Heart right ventricle (tissue), 16 donors: Measurements from ENCODE around the gene ITGA6. TPM values are rescaled to one million over a fixed set of nuclear protein-coding genes. Genes with fewer than 3 reads are reported as not detected.
A peak's percentile ranks its signal among the peaks of the same experiment; 100 is the strongest.

Source experiments
- ATAC-seq, 8 donors: fragments of 200-7000 bp; cut with Tn5 transposase; one replicate each; pipeline ENCODE4 v1.9.1; 2020; ENCODE audit warnings: mild to moderate bottlenecking in 8 of 8, moderate library complexity in 8 of 8, moderate number of reproducible peaks in 1 of 8
- DNase-seq, 2 donors: peaks; one replicate each; pipeline ENCODE4 v3.0.0-alpha.2; 2020
- H3K27ac ChIP-seq, 10 donors: fragments of 200-600 bp; sonication (generic) in 2 of 10; one replicate each; pipeline versions ENCODE4 v1.5.0 to v1.8.0; 2020 to 2022; ENCODE audit warnings: mild to moderate bottlenecking in 3 of 10
- H3K27me3 ChIP-seq, 7 donors: fragments of 200-600 bp; one replicate each; pipeline ENCODE4 v1.8.0; 2021 to 2022; ENCODE audit warnings: mild to moderate bottlenecking in 2 of 7
- H3K36me3 ChIP-seq, 9 donors: fragments of 200-600 bp; sonication (generic) in 1 of 9; one replicate each; pipeline versions ENCODE4 v1.5.0 to v1.8.0; 2020 to 2022; ENCODE audit warnings: mild to moderate bottlenecking in 2 of 9
- H3K4me1 ChIP-seq, 9 donors: fragments of 200-600 bp; sonication (generic) in 1 of 9; one replicate each; pipeline versions ENCODE4 v1.5.0 to v1.8.0; 2020 to 2022; ENCODE audit warnings: mild to moderate bottlenecking in 4 of 9
- H3K4me3 ChIP-seq, 10 donors: fragments of 200-600 bp; sonication (generic) in 2 of 10; one replicate each; pipeline versions ENCODE4 v1.5.0 to v1.8.0; 2020 to 2022; ENCODE audit warnings: mild to moderate bottlenecking in 7 of 10, moderate library complexity in 2 of 10
- H3K9me3 ChIP-seq, 11 donors: fragments of 200-600 bp in 10 of 11; sonication (generic) in 2 of 11; one replicate each; pipeline versions ENCODE4 v1.5.0 to v1.8.0; 2013 to 2022; ENCODE audit warnings: mild to moderate bottlenecking in 2 of 11, control low read depth in 1 of 11, moderate library complexity in 1 of 11
- WGBS, 2 donors: extraction: QIAGEN DNeasy Blood & Tissue Kit; methylation state at CpG; one replicate each; pipeline ENCODE4 v1.1.7; 2013; ENCODE audit warnings: inconsistent platforms in 1 of 2; 5-methylcytosine and 5-hydroxymethylcytosine counted together
- intact Hi-C, 10 donors: fragments of 100-400 bp; cut with DNase I; formaldehyde crosslinking; loops; one replicate each; pipeline versions ENCODE4 v1.11.1 to v1.14.2; 2022
- polyA plus RNA-seq, 2 donors: library from polyadenylated mRNA; stranded (reverse); fragments of 200-250 nt; gene quantifications; one replicate each; pipeline ENCODE4 v1.2.3, GENCODE V29; 2013
- total RNA-seq, 10 donors: library from RNA; stranded (reverse); fragmentation: NEBNext Ultra II Directional in 3 of 10; extraction: Animal tissue kit (Norgen Biotek cat#: 25700) in 3 of 10; gene quantifications; one replicate each; pipeline versions ENCODE4 v1.2.1 to v1.2.4, GENCODE V29; 2021 to 2023
- TF ChIP-seq, protein P1 (sequence below), 9 donors: fragments of 200-600 bp; sonication (generic) in 2 of 9; IDR thresholded peaks; one replicate each; pipeline versions ENCODE4 v1.5.0 to v1.8.0; 2021 to 2022; ENCODE audit warnings: antibody characterized with exemption in 9 of 9, mild to moderate bottlenecking in 5 of 9, moderate library complexity in 1 of 9
- donor health status: Arrhythmogenic right ventricular cardiomyopathy.
- donor health status: ischemic (EF 13 %, LVEDD 7.1; RV severe dilation, severe dysfunction).
- donor health status: healthy with polysubstance abuse.
- donor health status: DM: no; HTN: yes; CAD: no.
- donor health status: DM: no; HTN: no; CAD: no.
- donor health status: ischemic (EF 25% LVEDD 6.9; RV normal size, moderate dysfunction).
- donor health status: ischemic (EF 25% LVEDD 5.7; RV mildly dilated, moderate dysfunction).
- donor health status: healthy.
- donor health status: DM: yes; HTN: yes; CAD: no.
- donor health status: Ischemic cardiomyopathy.
- donor health status: ischemic (EF 35%, LVEDD 5.7; RV mildly dilated, moderate dysfunction).
- donor health status: nonischemic (EF 11% LVEDD 7.7; RV severe dilation, severe dysfunction).
- donor health status: DM: yes; HTN: yes; CAD: no.
- donor health status: PGD.
- donor health status: ischemic (EF 29% LVEDD 5.4; RV normal size, mild dysfunction).
- donor health status: nonischemic (EF 23%, LVEDD 6.1; RV moderate dilation, normal function).

The ITGA6 gene
- total and polyA plus RNA-seq, 12 donors = 22.1 to 68.3 (median 45.1) TPM

DNA sequence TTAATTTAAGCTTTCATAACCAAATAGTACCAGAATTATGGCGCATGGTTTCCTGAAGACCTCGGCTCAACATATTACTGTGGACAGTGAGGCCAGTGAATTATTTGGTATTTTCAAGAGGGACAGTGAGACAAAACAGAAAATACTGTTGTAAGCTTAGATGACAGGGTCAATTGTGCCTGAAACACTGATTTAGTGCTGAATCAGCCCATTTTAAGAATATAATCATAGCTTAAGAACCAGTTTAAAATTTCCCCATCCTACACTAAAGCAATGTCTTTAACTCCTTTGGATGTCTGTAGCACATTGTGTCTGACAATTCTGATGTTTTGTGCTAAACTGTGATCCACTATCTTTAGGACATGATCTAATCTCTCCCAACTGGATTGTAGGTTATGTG lies 4.6 kb downstream of the ITGA6 start:
- Histone ChIP-seq H3K4me3 (peak overlapping the region in 6 of 10 donors; percentile 76 to 94 (median 86)), H3K27ac (peak overlapping the region in 8 of 10 donors; percentile 2 to 95 (median 90)), H3K9me3 (no peaks in the 10 kb centered on the region), H3K27me3 (peaks cover 0 to 23% (median 0%) of the 10 kb centered on the region in 7 donors), H3K4me1 (peaks cover 5 to 91% (median 59%) of the 10 kb centered on the region in 9 donors), H3K36me3 (no peaks in the 10 kb centered on the region)
- no peak for DNase-seq
- intact Hi-C loops = no loop called here
- ATAC-seq = no peak
- WGBS, 2 donors = 74 to 91% methylated on average over 2 of the region's 2 CpGs
- TF ChIP-seq, protein P1, sequence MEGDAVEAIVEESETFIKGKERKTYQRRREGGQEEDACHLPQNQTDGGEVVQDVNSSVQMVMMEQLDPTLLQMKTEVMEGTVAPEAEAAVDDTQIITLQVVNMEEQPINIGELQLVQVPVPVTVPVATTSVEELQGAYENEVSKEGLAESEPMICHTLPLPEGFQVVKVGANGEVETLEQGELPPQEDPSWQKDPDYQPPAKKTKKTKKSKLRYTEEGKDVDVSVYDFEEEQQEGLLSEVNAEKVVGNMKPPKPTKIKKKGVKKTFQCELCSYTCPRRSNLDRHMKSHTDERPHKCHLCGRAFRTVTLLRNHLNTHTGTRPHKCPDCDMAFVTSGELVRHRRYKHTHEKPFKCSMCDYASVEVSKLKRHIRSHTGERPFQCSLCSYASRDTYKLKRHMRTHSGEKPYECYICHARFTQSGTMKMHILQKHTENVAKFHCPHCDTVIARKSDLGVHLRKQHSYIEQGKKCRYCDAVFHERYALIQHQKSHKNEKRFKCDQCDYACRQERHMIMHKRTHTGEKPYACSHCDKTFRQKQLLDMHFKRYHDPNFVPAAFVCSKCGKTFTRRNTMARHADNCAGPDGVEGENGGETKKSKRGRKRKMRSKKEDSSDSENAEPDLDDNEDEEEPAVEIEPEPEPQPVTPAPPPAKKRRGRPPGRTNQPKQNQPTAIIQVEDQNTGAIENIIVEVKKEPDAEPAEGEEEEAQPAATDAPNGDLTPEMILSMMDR (IDR thresholded peaks at IDR 0.05) = no peak

DNA sequence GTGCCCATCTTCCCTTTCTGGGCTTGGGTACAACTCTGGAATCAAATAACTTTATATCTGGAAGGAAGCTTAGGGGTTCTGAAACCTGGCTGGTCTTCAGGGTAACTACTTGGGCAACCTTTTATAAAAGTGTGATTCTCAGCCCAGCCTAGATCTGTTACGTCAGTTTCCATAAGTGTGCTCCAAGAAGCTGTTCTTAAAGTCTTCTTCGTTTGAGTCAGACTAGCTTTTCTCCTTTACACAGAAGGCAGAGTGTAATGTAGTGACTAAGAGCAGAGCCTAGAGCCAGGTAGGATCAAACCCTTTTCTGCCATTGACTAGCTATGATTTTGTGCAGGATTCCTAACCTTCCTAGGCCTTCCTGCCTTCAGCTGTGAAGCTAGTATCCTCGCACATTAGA lies 5.8 kb downstream of the ITGA6 start:
- ATAC-seq = no peak
- 77 to 87% methylated on average over 3 of the region's 3 CpGs for WGBS, 2 donors
- intact Hi-C loops = no loop called here
- H3K9me3 ChIP-seq = no peaks in the 10 kb centered on the region
- TF ChIP-seq, protein P1 (IDR thresholded peaks at IDR 0.05) = no peak
- peak overlapping the region in 6 of 10 donors; percentile 3 to 94 (median 86) for H3K4me3 ChIP-seq
- peaks cover 5 to 98% (median 69%) of the 10 kb centered on the region in 9 donors for H3K4me1 ChIP-seq
- peaks cover 0 to 14% (median 0%) of the 10 kb centered on the region in 7 donors for H3K27me3 ChIP-seq
- no peaks in the 10 kb centered on the region for H3K36me3 ChIP-seq
- no peak for DNase-seq
- H3K27ac ChIP-seq = peak overlapping the region in 7 of 10 donors; percentile 7 to 95 (median 94)

DNA sequence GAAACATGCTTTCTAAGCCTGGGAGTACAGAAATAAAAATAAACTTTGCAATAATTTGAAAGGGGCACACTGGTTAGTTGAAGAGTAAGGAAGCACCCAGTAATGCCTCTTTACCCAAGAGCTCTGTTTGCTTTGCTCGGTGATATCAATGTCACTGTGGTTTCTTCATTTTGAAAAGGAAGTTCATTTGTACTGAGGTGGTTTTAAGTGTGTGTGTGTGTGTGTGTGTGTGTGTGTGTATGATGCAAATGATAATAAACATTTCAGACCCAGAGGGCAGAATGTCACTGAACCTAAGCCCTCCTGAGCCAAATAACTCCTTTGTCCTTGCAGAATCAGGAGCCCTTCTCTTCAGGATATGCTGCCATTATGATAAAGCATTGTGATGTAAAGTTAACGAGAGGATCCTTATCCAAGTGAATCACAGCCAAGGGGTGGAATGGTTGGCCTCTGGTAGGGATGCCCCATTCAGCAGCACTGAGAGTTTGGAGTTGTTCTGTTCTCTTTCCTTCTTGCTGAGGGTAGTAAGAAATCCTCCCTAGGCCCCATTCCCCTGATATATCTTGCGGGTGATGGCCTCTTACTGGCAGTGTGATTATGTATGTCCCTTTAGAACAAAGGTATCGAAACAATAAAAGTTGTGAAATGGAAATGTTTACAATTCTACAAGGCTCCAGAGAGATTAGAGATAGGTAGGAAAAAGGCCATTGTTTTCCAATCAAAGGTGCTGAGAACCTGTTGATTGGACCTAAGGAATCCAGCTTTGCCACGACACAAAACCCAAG lies 7.6 kb downstream of the ITGA6 start:
- WGBS, 2 donors = 68 to 69% methylated on average over 5 of the region's 5 CpGs
- H3K4me3 ChIP-seq = no peak overlapping the region
- peaks cover 5 to 100% (median 81%) of the 10 kb centered on the region in 9 donors for H3K4me1 ChIP-seq
- no peak for ATAC-seq
- TF ChIP-seq, protein P1 (IDR thresholded peaks at IDR 0.05) = no peak
- no peaks in the 10 kb centered on the region for H3K36me3 ChIP-seq
- H3K27me3 ChIP-seq = no peaks in the 10 kb centered on the region
- no peak for DNase-seq
- no peaks in the 10 kb centered on the region for H3K9me3 ChIP-seq
- peak overlapping the region in 3 of 10 donors; percentile 18 to 95 (median 45) for H3K27ac ChIP-seq
- intact Hi-C loops = no loop called here

DNA sequence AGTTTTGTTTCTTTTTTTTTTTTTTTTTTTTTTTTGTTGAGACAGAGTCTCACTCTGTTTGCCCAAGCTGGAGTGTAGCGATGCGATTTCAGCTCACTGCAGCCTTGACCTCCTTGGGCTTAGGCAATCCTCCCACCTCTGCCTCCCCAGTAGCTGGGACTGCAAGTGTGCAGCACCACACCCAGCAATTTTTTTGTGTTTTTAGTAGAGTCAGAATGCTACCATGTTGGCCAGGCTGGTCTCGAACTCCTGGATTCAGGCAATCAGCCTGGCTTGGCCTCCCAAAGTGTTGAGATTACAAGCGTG lies 8.2 kb downstream of the ITGA6 start:
- TF ChIP-seq, protein P1 (IDR thresholded peaks at IDR 0.05) = no peak
- intact Hi-C loops = no loop called here
- DNase-seq (no peak), ATAC-seq (no peak)
- H3K27ac ChIP-seq = peak overlapping the region in 3 of 10 donors; percentile 18 to 46 (median 19)
- peaks cover 5 to 100% (median 87%) of the 10 kb centered on the region in 9 donors for H3K4me1 ChIP-seq
- no peaks in the 10 kb centered on the region for H3K36me3 ChIP-seq
- no peaks in the 10 kb centered on the region for H3K27me3 ChIP-seq
- H3K9me3 ChIP-seq = no peaks in the 10 kb centered on the region
- no peak overlapping the region for H3K4me3 ChIP-seq
- 96 to 99% methylated on average over 4 of the region's 4 CpGs for WGBS, 2 donors
